GM12878 (cell line): Measurements from ENCODE around the gene KIAA0825. TPM values are rescaled to one million over a fixed set of nuclear protein-coding genes. Genes with fewer than 3 reads are reported as not detected.

Experiments used
- ATAC-seq: fragments of 200-7000 bp; cut with Tn5 transposase; 3 replicates; pipeline ENCODE4 v1.9.1; 2020; ENCODE audit warnings: mild to moderate bottlenecking, moderate library complexity
- BruUV-seq: library from RNA; stranded (reverse); fragments of 400-500 nt; replicated peaks from 2 replicates; lab custom pipeline; 2021; lab: Mats Ljungman, UMichigan
- CTCF ChIA-PET: fragments of 300-600 bp; sonication (Branson Sonifier 250); formaldehyde crosslinking; extraction: SDS; loops from one replicate; lab custom pipeline; 2021; ENCODE audit warnings: inconsistent platforms; lab: Yijun Ruan, JAX
- POLR2A ChIA-PET: fragments of 350-600 bp; formaldehyde crosslinking; extraction: SDS; loops from one replicate; lab custom pipeline; 2021; ENCODE audit warnings: inconsistent platforms; lab: Charles Lee
- RAD21 ChIA-PET: fragments of 300-600 bp; sonication (Branson Sonifier 250); formaldehyde crosslinking; loops from one replicate; lab custom pipeline; 2023; ENCODE audit warnings: antibody characterized with exemption; ENCODE audit not compliant: unreplicated experiment; lab: Charles Lee
- SMC1A ChIA-PET: fragments of 300-600 bp; sonication (Branson Sonifier 250); formaldehyde crosslinking; loops from one replicate; lab custom pipeline; 2023; ENCODE audit not compliant: unreplicated experiment, uncharacterized antibody; lab: Charles Lee
- DNase-seq: peaks from one replicate; pipeline ENCODE4 v3.0.0-alpha.2; 2011; ENCODE audit warnings: low read depth, low spot score
- FAIRE-seq: peaks from 3 replicates; lab custom pipeline; 2011; peaks lifted over from hg19 to GRCh38; lab: Jason Lieb, UNC
- H2AFZ ChIP-seq: 2 replicates; pipeline ENCODE4 v1.6.0; 2011; ENCODE audit warnings: low read depth, low read length, control low read depth; ENCODE audit not compliant: control insufficient read depth
- H3K27ac ChIP-seq: 2 replicates; pipeline ENCODE4 v1.5.1; 2011; ENCODE audit warnings: control low read depth; ENCODE audit not compliant: control insufficient read depth, insufficient read depth
- H3K27me3 ChIP-seq, 2 experiments: replicated peaks in 1 of 2; 2 replicates each; pipeline versions ENCODE4 v1.6.0 to v1.6.1; 2011; ENCODE audit warnings: low read length in 1 of 2; ENCODE audit not compliant: control insufficient read depth in 2 of 2, insufficient read depth in 2 of 2
- H3K36me3 ChIP-seq, 2 experiments: 2 replicates each; pipeline ENCODE4 v1.5.1; 2011; ENCODE audit warnings: low read length in 1 of 2; ENCODE audit not compliant: control insufficient read depth in 2 of 2, insufficient read depth in 2 of 2
- H3K4me1 ChIP-seq: 2 replicates; pipeline ENCODE4 v1.6.1; 2011; ENCODE audit warnings: mild to moderate bottlenecking, low read length, moderate library complexity, mixed read lengths; ENCODE audit not compliant: control insufficient read depth, insufficient read depth
- H3K4me2 ChIP-seq: 2 replicates; pipeline ENCODE4 v1.6.0; 2011; ENCODE audit warnings: control low read depth; ENCODE audit not compliant: control insufficient read depth, insufficient read depth
- H3K4me3 ChIP-seq: fragments of 200-600 bp; sonication (generic); 2 replicates; pipeline ENCODE4 v1.5.1; 2016
- H3K79me2 ChIP-seq: 2 replicates; pipeline ENCODE4 v1.6.0; 2011; ENCODE audit warnings: low read length; ENCODE audit not compliant: control insufficient read depth, insufficient read depth
- H3K9ac ChIP-seq: 2 replicates; pipeline ENCODE4 v1.8.0; 2011; ENCODE audit warnings: low read length, control low read depth, mixed read lengths; ENCODE audit not compliant: control insufficient read depth, insufficient read depth
- H3K9me3 ChIP-seq: replicated peaks from 3 replicates; pipeline ENCODE4 v1.5.1; 2011; ENCODE audit warnings: mild to moderate bottlenecking, low read length; ENCODE audit not compliant: control insufficient read depth, insufficient read depth
- H4K20me1 ChIP-seq: 2 replicates; pipeline ENCODE4 v1.6.0; 2011; ENCODE audit not compliant: control insufficient read depth, insufficient read depth
- CREM ChIP-seq: IDR thresholded peaks from 2 replicates; pipeline ENCODE4 v1.6.1; 2014; ENCODE audit warnings: antibody characterized with exemption, low read depth
- CUX1 ChIP-seq: IDR thresholded peaks from 2 replicates; pipeline ENCODE4 v1.6.1; 2012; ENCODE audit warnings: improper control_type of control experiment, low read depth, low read length; ENCODE audit not compliant: insufficient replicate concordance
- PKNOX1 ChIP-seq: fragments of 450-650 bp; IDR thresholded peaks from 2 replicates; pipeline ENCODE4 v1.6.1; 2016; ENCODE audit warnings: mild to moderate bottlenecking
- WGBS: methylation state at CpG from one replicate; pipeline ENCODE4 v1.1.6; 2016; ENCODE audit warnings: low lambda C conversion rate; ENCODE audit not compliant: insufficient replicate concordance, insufficient coverage; ENCODE audit errors: missing lambda C conversion rate; 5-methylcytosine and 5-hydroxymethylcytosine counted together
- in situ Hi-C: fragments of 300-500 bp; cut with MboI; formaldehyde crosslinking; loops from 9 replicates; pipeline ENCODE4 v1.14.3; 2018; ENCODE audit warnings: mixed read lengths
- intact Hi-C: fragments of 100-400 bp; cut with micrococcal nuclease; formaldehyde crosslinking; loops from one replicate; pipeline ENCODE4 v1.14.2; 2022; ENCODE audit not compliant: unreplicated experiment
- polyA plus RNA-seq, 11 experiments: library from polyadenylated mRNA; depleted of rRNA in 4 of 11; unstranded in 6 of 11; stranded (reverse) in 5 of 11; fragments of >200 nt; fragmentation: Nextera tagmentation in 4 of 11; fragmentation: Illumina TruSeq in 1 of 11; extraction: Ambion mirVana in 4 of 11; extraction: Trizol in 1 of 11; gene quantifications; 1 replicate in 1 of 11; 2 replicates in 10 of 11; pipeline versions ENCODE4 v1.2.1 to v1.2.3, GENCODE V29; 2011 to 2016; ENCODE audit warnings: inconsistent platforms in 2 of 11, missing spikeins in 2 of 11, low read depth in 1 of 11
- total RNA-seq, 4 experiments: library from RNA; depleted of rRNA in 3 of 4; stranded (reverse); fragments of >200 nt in 3 of 4; fragmentation: Illumina TruSeq in 1 of 4; extraction: Trizol in 1 of 4; gene quantifications; 2 replicates each; pipeline versions ENCODE4 v1.2.1 to v1.2.3, GENCODE V29; 2013 to 2021

The KIAA0825 gene
- total and polyA plus RNA-seq, 10 of the 15 experiments (the other 5 are each of a cell fraction or from before 2014, with no cell fraction given) = 0.55 to 1.9 (median 1.5) TPM

- peaks cover 0 to 8% of the 10 kb centered on the region in 2 experiments; a peak in 2 of 4 replicates for H3K36me3 ChIP-seq
- H3K9me3 ChIP-seq = peaks cover 16% of the 10 kb centered on the region
- no peak overlapping the region for H2AFZ ChIP-seq
- RAD21 ChIA-PET = no interaction called here
- no peak for ATAC-seq
- CTCF ChIA-PET = no interaction called here
- H3K79me2 ChIP-seq = no peaks in the 10 kb centered on the region
- SMC1A ChIA-PET = no interaction called here
- H3K4me1 ChIP-seq = no peaks in the 10 kb centered on the region
- no peak for DNase-seq
- 90% methylated on average over 8 of the region's 8 CpGs for WGBS
- no peaks in the 10 kb centered on the region for H3K27me3 ChIP-seq
- in situ Hi-C loops = no loop called here
- intact Hi-C loops = no loop called here
- no peak for TF ChIP-seq CREM
- POLR2A ChIA-PET = no interaction called here
- H3K4me2 ChIP-seq = no peak overlapping the region
- no TSS peak for BruUV-seq
- H3K9ac ChIP-seq = no peak overlapping the region
- no peak for FAIRE-seq
- no peak overlapping the region for H3K4me3 ChIP-seq
- H3K27ac ChIP-seq = no peak overlapping the region
- no peaks in the 10 kb centered on the region for H4K20me1 ChIP-seq
Observed at GRCh38 chr5:94660506-94660905, 42.1 kb upstream of the KIAA0825 start.

- POLR2A ChIA-PET = no interaction called here
- Histone ChIP-seq H3K9ac (no peak overlapping the region), H3K4me2 (no peak overlapping the region), H3K27ac (no peak overlapping the region), H3K79me2 (no peaks in the 10 kb centered on the region), H3K4me3 (no peak overlapping the region), H3K4me1 (no peaks in the 10 kb centered on the region), H2AFZ (no peak overlapping the region), H3K36me3 (peaks cover 2 to 8% of the 10 kb centered on the region in 2 experiments; a peak in 3 of 4 replicates), H4K20me1 (no peaks in the 10 kb centered on the region), H3K9me3 (peaks cover 21% of the 10 kb centered on the region), H3K27me3 (no peaks in the 10 kb centered on the region)
- CTCF ChIA-PET = no interaction called here
- WGBS = 100% methylated on average over 1 of the region's 1 CpG
- BruUV-seq = no TSS peak
- no peak for ATAC-seq
- in situ Hi-C loops = no loop called here
- intact Hi-C loops = no loop called here
- no peak for FAIRE-seq
- DNase-seq = no peak
- TF ChIP-seq CUX1 (no peak), PKNOX1 (no peak)
- RAD21 ChIA-PET = no interaction called here
- SMC1A ChIA-PET = interaction anchor here (1.9 kb wide), 1 partner anchor 134 kb away, joined by 4 read pairs; no protein-coding TSS in a partner anchor
Observed at GRCh38 chr5:94658272-94658671, 39.9 kb upstream of the KIAA0825 start.
